Stimulated activated effector memory CD8-positive, alpha-beta T cell treated with anti-CD3 and anti-CD28 coated beads, Interleukin-12 subunit alpha, Interleukin-12 subunit beta, amount 100 ng/mL, for 72 hours (primary cell): ENCODE data around the gene PID1.

Experiments
- ATAC-seq: fragments of 150-1000 bp; cut with Tn5 transposase; 2 replicates; pipeline ENCODE4 v1.10.0; 2021
- DNase-seq, 2 donors: peaks; one replicate each; pipeline ENCODE4 v3.0.0; 2021 to 2022; ENCODE audit warnings: low spot score in 2 of 2
- H3K27ac Mint-ChIP-seq: one replicate; pipeline ENCODE4 v1.8.0; 2022; ENCODE audit warnings: mild to moderate bottlenecking, mixed read lengths
- H3K36me3 Mint-ChIP-seq: one replicate; pipeline ENCODE4 v1.8.0; 2022; ENCODE audit warnings: mild to moderate bottlenecking, mixed read lengths
- H3K4me1 Mint-ChIP-seq: one replicate; pipeline ENCODE4 v1.8.0; 2022; ENCODE audit warnings: mixed read lengths
- H3K4me3 Mint-ChIP-seq: one replicate; pipeline ENCODE4 v1.8.0; 2022; ENCODE audit warnings: mild to moderate bottlenecking, mixed read lengths
- H3K9me3 Mint-ChIP-seq: one replicate; pipeline ENCODE4 v1.8.0; 2022; ENCODE audit warnings: mixed read lengths

PID1 gene

DNA sequence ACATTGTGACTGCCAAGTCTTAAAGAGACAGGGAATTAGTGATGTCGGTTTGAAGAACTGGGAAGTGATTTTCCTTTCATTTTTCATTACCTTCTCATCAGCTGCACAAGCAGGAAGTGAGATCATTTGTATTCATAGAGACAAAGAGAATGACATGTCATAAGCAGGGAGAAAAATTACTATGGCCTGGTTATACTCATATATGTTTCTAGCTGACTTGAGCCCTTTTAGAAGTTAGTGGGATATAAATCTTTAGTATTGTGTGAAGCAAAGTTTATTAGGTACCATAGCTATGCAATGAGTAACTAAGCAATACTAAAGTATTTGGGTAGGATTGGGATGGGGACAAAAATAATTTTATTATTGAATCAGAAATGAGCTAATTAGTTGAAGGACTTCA, 284.1 kb downstream of the PID1 start:
- Mint-ChIP-seq H3K36me3 (no peaks in the 10 kb centered on the region), H3K9me3 (peaks cover 20% of the 10 kb centered on the region), H3K4me3 (no peak overlapping the region), H3K4me1 (no peaks in the 10 kb centered on the region), H3K27ac (no peak overlapping the region)
- DNase-seq (no peak), ATAC-seq (no peak)

DNA sequence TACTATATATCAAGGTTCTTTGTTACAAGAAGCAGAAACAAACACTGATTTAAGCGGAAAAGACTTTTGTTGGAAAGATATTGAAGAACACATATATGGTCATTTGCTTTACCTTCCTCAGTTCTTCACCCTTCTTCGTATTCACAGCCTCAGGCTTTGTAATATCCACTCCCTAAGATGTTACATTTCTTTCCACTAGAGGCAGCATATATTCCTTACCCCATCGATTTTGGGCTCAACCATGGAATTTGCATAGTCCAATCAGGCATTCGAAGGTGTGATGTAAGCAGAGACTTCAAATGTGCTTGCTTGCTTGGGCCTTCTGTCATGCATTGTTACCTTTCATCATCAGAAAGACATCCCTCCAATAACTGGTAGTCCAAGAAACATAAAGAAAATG, 287.4 kb downstream of the PID1 start:
- Mint-ChIP-seq H3K4me1 (no peaks in the 10 kb centered on the region), H3K4me3 (no peak overlapping the region), H3K36me3 (no peaks in the 10 kb centered on the region), H3K9me3 (peaks cover 32% of the 10 kb centered on the region), H3K27ac (no peak overlapping the region)
- DNase-seq (no peak), ATAC-seq (no peak)

DNA sequence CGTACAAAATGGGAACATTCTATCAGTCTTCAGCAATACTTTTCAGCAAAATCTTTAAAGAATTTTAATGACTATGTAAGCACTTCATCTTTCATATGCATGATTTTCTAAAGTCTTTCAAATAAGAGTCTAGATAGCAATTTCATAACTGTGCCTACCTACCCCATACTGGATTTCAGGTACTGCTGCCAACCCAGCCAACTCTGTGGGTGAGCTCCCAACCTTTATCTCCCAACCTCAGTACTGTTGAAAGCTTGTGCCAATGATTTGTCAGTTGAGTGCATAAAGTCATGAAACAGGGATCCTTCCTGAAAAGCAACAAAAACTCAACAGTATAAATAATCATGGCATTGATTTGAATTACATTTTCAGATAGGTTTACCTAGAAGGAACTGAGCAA, 296.9 kb downstream of the PID1 start:
- DNase-seq = no peak
- ATAC-seq = no peak
- H3K9me3 Mint-ChIP-seq = peaks cover 7% of the 10 kb centered on the region
- H3K27ac Mint-ChIP-seq = no peak overlapping the region
- H3K4me1 Mint-ChIP-seq = no peaks in the 10 kb centered on the region
- H3K36me3 Mint-ChIP-seq = no peaks in the 10 kb centered on the region
- H3K4me3 Mint-ChIP-seq = no peak overlapping the region
